GM18508 (cell line): Measurements from ENCODE around the gene NT5C3A.
"Not testable (repeated sequence)": the region's sequence is repeated elsewhere in the genome, so short reads cannot be mapped to it uniquely, and the experiment has no call there.

Experiments
- ATAC-seq: cut with Tn5 transposase; IDR thresholded peaks from one replicate; pipeline ENCODE4 v1.9.1; 2021; ENCODE audit warnings: moderate number of reproducible peaks; ENCODE audit not compliant: insufficient read depth, unreplicated experiment

The NT5C3A gene

DNA sequence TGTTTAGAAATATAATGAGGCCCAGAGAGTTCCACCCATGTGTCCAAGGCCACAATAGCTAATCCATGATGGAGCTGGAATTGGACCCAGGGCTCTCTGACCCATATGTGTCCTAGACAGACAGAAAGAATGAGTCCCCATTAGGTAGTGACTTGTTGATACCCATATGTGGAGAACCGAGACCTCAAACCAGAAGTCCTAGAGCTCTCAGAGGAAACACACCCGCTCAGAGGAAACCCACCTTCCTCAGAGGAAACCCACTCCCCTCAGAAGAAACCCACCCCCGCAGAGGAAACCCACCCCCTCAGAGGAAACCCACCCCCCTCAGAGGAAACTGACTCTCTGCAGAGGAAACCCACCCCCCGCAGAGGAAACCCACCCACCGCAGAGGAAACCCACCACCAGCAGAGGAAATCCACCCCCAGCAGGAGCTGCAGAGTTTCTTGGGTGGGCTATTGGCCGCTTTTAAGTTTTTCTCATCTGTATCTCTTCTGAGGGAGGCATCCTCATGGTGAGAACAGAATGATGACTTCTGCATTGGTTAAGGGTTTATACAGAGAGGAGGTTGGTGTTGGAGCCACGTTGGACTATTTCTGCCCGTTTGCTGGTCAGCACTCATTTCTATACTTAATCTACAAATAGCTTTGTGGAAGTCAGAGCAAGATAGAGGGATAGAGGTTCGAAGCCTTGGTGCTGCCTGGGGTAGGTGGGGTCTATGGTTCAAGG lies 70.4 kb downstream of the NT5C3A start:
- not testable (repeated sequence) for ATAC-seq

DNA sequence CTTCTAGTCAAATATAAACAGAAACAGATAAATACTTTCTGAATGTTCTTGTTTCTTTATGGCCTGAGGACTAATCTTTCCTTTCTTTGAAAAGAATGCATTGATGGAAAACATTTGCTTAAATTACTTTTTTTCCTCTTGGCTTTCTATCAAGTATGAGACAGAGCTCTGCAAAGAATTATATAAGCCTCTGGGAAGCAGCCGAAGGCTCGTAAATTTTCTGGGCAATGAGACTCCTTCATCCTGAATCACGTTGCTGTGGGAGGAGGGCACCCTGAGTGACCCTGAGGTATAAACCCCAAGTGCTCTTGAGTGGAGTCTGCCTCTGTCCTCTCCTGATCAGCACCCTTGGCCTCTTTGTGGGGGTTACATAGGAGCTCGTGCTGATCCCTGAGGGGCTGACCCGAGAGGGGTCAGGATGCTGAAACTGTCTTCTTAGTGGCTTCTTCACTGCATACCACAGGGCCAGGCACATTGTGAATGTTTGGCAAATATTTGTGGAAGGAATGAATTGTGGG lies 71.4 kb downstream of the NT5C3A start:
- ATAC-seq, result not testable (repeated sequence)

DNA sequence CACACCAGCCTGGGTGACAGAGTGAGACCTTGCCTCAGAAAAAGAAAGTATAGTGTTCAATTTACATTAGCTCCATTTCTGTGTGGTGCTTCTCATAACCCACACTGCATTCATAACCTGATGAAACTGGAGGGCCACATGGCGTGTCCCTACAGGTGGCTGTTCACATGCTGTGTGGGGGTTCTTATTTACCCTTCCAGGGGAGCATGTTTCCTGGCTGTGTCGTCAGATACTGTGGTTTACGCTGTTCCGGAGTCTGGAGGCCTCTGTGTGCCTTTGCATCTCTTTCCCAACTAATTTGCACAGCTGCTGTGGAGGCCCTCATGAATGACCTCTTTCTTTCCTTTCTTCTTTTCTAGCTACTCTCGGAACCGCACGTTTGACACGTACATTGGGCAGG lies 74.4 kb downstream of the NT5C3A start:
- ATAC-seq, result peak; percentile 58

DNA sequence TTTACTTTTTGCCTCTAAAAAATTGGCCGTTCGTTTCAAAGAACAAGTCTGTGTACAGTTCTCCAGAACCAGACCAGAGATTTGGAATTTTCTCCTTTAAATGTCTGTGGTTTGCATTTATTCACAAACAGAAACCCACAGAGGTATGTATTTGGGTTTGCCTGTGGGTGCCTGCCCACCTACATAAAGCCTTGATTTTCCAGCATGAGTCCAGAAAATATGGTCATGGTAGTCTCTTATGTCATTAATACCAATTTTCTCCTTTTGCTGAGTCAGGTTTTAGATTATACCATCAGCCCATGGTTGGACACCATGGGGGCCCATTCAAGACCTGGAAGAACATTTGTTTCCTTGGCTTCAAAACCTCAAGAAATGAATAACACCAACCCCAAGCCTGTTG lies 82.7 kb downstream of the NT5C3A start:
- ATAC-seq, result not testable (repeated sequence)

DNA sequence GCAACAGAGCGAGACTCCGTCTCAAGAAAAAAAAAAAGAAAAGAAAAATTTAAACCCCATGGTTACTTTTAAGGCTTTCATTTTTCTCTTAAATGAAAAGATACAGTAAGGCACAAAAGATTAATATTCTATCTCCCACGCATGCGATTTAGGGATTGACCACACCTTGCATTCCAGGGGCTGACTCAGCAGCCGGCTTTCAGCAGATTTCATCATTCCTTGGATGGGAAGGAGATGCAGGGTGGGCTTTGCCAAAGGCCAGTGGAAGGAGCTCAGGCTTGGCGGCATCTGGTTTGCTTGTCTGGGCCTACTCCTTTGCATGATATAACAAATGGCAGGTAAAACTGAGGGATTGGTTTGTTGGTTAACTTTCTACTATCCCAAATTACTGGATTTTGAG lies 83.3 kb downstream of the NT5C3A start:
- not testable (repeated sequence) for ATAC-seq

DNA sequence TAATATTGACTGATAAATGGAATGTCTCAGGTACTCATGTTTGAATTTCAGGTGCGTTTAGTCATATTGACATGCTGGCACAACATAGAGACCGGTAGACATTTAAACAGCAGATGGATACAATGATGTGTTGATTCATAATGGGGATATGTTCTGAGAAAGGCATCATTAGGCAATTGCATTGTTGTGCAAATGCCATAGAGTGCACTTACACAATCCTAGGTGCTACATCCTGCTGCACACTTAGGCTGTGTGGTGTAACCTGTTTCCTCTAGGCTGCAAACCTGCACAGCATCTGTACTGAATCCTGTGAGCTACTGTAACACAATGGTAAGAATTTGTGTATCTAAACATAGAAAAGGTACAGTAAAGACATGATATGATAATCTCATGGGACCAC lies 85.4 kb downstream of the NT5C3A start:
- ATAC-seq, result not testable (repeated sequence)

DNA sequence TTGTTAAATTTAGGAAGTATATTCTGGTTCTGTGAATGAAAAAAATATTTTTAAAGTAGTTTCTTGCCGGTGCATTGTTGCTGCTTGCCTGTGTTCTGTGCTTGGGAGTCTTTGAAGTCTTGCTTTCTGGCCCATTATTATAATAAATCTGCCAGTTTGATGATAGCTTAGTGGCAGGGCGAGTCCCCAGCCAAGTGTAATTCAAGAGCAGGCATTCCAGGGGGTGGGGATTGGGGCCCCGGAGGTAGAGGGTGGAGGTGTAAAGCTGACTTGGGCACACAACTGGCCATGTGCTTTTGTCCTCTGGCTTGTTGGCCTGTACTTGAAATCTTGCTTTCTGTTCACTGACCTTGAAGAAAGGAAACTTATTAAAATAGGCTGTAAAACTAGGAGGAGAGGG lies 90.6 kb downstream of the NT5C3A start:
- ATAC-seq, result not testable (repeated sequence)

DNA sequence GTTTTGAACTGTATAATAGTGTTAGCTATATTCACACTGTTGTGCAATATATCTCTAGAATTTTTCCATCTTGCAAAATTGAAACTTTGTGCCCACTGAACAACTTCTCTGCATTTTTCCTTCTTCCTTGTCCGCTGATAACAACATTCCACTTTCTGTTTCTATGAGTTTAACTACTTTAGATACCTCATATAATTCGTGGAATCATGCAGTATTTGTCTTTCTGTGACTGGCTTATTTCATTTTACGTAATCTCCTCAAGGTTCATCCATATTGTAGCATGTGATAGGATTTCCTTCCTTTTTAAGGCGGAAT lies 95.4 kb downstream of the NT5C3A start:
- not testable (repeated sequence) for ATAC-seq

DNA sequence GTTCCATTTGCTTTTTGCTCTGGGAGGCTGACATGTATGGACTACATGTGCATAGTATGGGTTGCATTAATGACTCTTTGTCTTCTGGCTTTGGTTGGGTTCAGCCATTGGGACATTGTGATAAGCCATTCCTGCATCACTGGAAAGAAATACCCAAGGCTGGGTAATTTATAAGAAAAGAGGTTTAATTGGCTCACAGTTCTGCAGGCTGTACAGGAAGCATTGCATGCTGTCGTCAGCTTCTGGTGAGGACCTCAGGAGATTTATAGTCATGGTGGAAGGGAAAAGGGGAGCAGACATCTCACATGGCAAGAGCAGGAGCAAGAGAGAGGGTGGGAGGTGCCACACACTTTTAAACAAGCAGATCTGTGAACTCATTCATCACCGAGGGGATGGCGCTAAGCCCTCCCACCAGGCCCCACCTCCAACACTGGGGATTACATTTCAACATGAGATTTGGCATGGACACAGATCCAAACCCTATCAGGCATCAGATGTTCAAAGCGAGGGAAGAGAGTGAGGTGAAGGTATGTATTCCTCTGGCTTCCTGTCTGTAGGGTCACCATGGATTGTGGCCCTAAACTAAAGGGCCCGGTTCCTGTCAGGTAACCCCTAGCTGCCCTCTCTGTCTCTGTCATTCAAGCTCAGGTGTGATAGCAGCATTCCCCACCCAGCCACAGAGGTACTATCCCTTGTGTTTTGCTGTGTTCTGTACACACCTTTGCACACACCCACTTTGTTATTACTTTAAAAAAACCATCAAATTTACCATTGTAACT lies 95.9 kb downstream of the NT5C3A start:
- ATAC-seq, result not testable (repeated sequence)

DNA sequence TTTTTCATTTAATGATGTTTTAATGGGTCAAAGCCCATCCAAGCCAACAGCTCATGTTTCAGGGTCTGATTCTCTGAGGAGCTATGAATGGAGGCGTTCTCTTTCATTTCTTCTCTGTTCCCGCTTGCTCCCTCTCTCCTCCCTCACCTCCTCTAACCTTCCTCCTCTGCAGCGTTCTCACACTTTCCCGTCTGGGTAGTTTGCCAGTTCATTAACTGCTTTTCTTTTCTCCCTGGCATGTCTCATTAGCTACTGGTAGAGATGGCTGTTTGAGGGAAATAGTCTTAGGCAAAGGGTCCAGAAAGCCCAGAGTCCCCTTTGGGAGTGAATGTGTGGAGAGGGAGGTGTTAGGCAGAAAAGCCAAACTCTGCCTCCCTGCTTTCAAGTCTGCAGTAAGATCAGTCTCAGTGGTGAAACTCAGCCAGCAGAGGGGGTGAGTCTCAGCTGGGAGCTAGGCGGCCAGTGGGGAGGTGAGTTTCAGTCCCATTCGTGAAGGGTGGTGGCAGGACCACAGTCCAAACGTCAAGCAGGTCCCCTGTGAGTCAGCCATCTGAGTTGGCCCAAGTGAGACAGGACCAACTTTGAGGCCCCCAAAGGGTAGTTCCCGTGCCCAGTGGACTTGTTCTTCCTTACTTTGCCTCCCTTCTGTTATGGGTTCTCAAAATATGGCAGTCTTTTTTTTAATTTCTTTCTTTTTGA lies 98.0 kb downstream of the NT5C3A start:
- ATAC-seq, result peak; percentile 92
